Mucosa of stomach (tissue), 1 donor: Measurements from ENCODE around the gene INSR.

ENCODE experiments used
- H3K27me3 ChIP-seq: one replicate; pipeline ENCODE4 v1.7.0; 2013; ENCODE audit warnings: mild to moderate bottlenecking, low read length; ENCODE audit not compliant: control insufficient read depth, insufficient read depth
- H3K36me3 ChIP-seq: one replicate; pipeline ENCODE4 v1.7.0; 2013; ENCODE audit warnings: low read length; ENCODE audit not compliant: control insufficient read depth, insufficient read depth
- H3K4me1 ChIP-seq: one replicate; pipeline ENCODE4 v1.7.0; 2013; ENCODE audit warnings: mild to moderate bottlenecking, low read length; ENCODE audit not compliant: control insufficient read depth, insufficient read depth
- H3K4me3 ChIP-seq: one replicate; pipeline ENCODE4 v1.7.0; 2013; ENCODE audit warnings: low read length
- H3K9ac ChIP-seq: one replicate; pipeline ENCODE4 v1.7.0; 2013; ENCODE audit warnings: mild to moderate bottlenecking, low read length, moderate library complexity
- H3K9me3 ChIP-seq: one replicate; pipeline ENCODE4 v1.7.0; 2013; ENCODE audit warnings: mild to moderate bottlenecking, low read length, moderate library complexity; ENCODE audit not compliant: control insufficient read depth
- donor health status: Pancreatic carcinoma.

INSR gene

DNA sequence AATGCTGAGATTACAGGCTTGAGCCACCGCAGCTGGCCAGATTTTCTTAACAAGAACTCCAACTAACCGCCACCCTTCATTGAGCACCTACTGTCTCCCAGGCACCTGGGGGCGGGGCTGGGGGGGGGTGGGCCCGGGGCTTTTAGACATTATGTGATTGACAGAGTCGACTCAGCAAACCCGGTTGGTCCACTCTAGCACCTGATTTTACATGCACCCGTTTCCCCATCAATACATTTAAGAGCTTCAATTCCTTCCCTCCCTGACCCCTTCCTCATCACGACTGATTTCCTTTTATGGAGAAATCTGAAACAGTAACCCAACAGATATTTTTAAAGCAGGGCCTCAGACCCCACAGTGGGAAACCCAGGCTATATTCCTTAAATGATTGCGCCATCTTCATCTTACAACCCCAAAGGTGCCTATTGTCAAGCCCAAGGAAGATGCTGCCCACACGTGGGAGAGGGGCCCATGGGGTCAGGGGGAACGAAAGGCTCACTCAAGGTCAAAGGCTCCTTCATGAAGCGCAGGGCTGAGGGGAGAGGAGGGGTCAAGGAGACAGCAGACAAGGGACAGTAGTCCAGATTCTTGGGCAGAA is 1.8 kb downstream of the INSR start:
- Histone ChIP-seq H3K4me1 (peaks cover 19% of the 10 kb centered on the region), H3K36me3 (no peaks in the 10 kb centered on the region), H3K9ac (peak overlapping the region; percentile 82), H3K27me3 (no peaks in the 10 kb centered on the region), H3K4me3 (peak overlapping the region; percentile 72), H3K9me3 (no peaks in the 10 kb centered on the region)

DNA sequence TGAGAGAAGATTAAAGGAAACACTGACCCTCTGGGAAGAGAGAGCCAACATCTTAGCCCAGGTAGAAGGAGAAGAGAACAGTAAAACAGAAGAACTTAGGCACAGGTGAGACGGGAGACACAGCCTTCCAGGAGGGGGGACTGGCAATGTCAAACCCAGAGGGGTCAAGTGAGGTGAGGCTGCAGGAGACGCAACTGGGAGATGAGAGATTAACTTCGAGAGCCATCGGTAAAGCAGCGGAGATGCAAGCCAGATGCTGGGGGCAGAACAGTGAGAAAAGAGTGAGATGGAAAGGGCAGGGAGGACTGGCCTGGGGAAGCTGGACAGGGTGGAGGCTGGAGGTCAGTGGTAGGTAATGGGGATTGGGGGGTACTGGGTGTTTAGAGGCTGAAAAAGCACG is 5.2 kb downstream of the INSR start:
- Histone ChIP-seq H3K9me3 (no peaks in the 10 kb centered on the region), H3K9ac (no peak overlapping the region)

DNA sequence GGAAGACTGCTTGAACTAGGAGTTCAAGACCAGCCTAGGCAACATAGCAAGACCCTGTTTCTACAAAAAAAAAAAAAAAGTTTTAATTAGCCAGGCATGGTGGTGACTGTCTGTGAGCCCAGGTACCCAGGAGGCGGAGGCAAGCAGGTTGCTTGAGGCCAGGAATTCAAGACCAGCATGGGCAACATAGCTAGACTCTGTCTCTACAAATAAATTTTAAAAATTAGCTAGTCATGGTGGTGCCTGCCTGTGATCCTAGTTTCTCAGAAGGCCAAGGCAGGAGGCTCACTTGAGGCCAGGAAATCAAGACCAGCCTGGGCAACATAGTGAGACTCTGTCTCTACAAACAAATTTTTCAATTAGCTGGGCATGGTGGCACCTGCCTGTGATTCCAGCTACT is 6.1 kb downstream of the INSR start:
- no peak overlapping the region for H3K4me3 ChIP-seq
- no peaks in the 10 kb centered on the region for H3K36me3 ChIP-seq
- no peak overlapping the region for H3K9ac ChIP-seq
- H3K27me3 ChIP-seq, result no peaks in the 10 kb centered on the region
- peaks cover 7% of the 10 kb centered on the region for H3K4me1 ChIP-seq
- H3K9me3 ChIP-seq, result no peaks in the 10 kb centered on the region

More for the DNA sequence above, 5.2 kb downstream of the INSR start:
- Histone ChIP-seq H3K4me3 (no peak overlapping the region), H3K4me1 (peaks cover 7% of the 10 kb centered on the region), H3K27me3 (no peaks in the 10 kb centered on the region), H3K36me3 (no peaks in the 10 kb centered on the region)

GRCh38 chr19:7287722-7288121 is 6.5 kb downstream of the INSR start:
- Histone ChIP-seq H3K4me1 (peaks cover 3% of the 10 kb centered on the region), H3K4me3 (no peak overlapping the region), H3K9ac (no peak overlapping the region), H3K36me3 (no peaks in the 10 kb centered on the region), H3K9me3 (no peaks in the 10 kb centered on the region), H3K27me3 (no peaks in the 10 kb centered on the region)

DNA sequence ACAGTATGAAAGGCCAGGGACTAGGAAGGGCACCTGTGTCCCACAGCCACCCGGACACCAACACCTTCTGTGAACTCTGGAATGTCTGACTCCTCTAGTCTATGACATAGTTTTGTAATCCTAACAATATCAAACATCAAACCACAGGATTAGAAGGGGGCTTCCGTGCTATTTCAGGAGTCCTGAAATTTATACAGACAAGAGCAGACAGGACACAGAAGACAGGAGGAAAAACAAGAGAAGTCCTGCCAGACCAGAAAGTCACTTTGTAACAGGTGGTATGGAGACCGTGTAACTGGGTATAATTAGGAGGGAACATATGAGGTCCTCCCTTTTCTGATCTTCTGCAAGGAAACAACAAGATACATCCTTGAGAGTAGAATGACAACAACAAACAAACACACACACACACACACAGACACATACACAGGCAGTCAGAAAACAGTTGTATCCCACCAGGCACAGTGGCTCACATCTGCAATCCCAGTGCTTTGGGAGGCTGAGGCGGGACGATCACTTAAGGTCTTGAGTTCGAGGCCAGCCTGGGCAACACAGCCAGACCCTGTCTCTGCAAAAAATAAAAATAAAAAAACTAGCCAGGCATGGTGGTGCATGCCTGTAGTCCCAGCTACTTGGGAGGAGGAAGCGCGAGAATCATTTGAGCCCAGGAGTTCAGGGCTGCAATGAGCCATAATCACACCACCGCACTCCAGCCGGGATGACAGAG is 13.1 kb downstream of the INSR start:
- H3K9me3 ChIP-seq, result no peaks in the 10 kb centered on the region
- no peaks in the 10 kb centered on the region for H3K4me1 ChIP-seq
- no peaks in the 10 kb centered on the region for H3K27me3 ChIP-seq
- no peaks in the 10 kb centered on the region for H3K36me3 ChIP-seq
- H3K9ac ChIP-seq, result no peak overlapping the region
- no peak overlapping the region for H3K4me3 ChIP-seq

GRCh38 chr19:7272856-7273578 is 21.2 kb downstream of the INSR start:
- Histone ChIP-seq H3K9me3 (no peaks in the 10 kb centered on the region), H3K36me3 (no peaks in the 10 kb centered on the region), H3K4me1 (peaks cover 9% of the 10 kb centered on the region), H3K4me3 (no peak overlapping the region), H3K27me3 (no peaks in the 10 kb centered on the region), H3K9ac (no peak overlapping the region)

GRCh38 chr19:7268705-7269098 is 25.5 kb downstream of the INSR start:
- no peaks in the 10 kb centered on the region for H3K27me3 ChIP-seq
- no peaks in the 10 kb centered on the region for H3K9me3 ChIP-seq
- peaks cover 30% of the 10 kb centered on the region for H3K4me1 ChIP-seq
- no peak overlapping the region for H3K9ac ChIP-seq
- no peak overlapping the region for H3K4me3 ChIP-seq
- peaks cover 10% of the 10 kb centered on the region for H3K36me3 ChIP-seq

DNA sequence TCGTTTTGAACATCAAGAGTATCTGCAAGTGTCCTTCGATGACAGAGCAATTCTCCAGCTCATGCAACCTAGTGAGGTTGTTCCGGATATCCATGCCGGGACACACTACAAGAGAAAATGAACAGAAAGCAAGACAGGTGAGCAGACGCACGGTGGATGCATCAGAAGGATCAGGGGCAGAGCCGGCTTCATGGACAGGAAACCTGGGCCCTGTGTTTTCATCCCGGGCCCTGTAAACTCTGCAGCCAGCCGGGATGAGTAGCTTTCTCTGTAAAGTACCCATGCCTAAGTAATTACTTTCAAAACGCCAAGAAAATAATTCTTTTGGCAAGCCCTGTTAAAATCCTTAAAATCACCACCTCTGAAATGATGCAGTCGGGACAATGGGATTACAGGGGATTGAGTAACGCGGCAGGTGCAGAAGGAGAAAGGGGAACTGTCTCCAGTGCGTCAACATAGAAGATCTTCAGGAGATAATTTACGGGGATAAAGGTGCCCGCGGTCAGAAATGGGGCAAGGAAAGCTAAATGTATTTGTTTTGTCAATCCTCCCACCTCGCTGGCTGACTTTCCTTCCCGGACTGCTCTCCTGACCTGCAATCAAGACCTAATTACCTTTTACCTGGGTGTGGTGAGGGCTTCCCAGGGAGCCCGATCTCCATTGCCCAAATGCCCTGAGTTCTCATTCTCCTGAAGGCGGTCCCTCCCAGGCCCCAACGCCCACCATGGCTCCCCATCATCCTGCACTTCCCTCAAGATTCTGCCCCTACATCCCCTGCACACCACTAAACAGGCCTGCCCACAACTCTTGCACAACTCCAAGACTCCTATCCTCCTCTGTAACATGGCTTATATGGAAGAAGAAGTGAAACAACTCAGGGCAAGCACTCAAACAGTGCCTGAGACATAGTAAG is 26.2 kb downstream of the INSR start:
- Histone ChIP-seq H3K4me3 (no peak overlapping the region), H3K27me3 (no peaks in the 10 kb centered on the region), H3K9me3 (no peaks in the 10 kb centered on the region), H3K9ac (no peak overlapping the region), H3K36me3 (peaks cover 10% of the 10 kb centered on the region), H3K4me1 (peaks cover 30% of the 10 kb centered on the region)

DNA sequence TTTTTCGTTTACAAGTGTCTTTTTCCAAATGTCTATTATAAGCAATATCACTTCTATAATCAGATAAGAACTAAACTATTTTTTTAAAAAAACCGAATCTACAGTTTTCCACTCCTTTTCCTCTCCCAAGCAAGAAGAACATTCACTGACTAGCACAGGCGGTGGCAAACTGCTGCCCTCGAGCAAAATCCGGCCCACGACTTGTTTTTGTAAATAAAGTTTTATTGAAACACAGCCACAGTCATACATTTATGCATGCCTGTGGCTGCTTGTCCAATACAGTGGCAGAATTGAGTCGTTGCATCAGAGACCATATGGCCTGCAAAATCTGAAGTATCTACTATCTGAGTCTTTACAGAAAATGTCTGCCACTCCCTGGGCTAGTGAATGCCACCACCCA is 27.4 kb downstream of the INSR start:
- H3K9ac ChIP-seq, result no peak overlapping the region
- H3K4me3 ChIP-seq, result no peak overlapping the region
- H3K36me3 ChIP-seq, result peaks cover 10% of the 10 kb centered on the region
- no peaks in the 10 kb centered on the region for H3K9me3 ChIP-seq
- no peaks in the 10 kb centered on the region for H3K27me3 ChIP-seq
- H3K4me1 ChIP-seq, result peaks cover 30% of the 10 kb centered on the region

DNA sequence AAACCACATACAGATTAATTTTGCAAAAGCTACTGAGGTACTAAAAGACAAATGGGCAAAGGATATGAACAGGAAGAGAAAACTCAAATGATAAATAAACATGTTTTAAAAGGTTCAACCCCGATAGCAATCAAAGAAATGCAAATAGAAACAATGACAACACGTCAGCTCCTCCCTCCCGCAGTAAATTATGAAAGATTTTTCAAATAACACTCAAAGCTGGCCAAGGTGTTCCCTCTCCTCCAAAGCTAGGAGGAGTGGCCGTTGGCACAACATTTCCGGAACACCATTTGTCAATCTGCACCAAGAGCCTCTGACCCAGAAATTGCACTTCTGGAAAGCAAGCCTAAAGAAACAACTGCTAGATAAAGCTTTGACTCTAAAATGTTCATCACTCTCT is 28.3 kb downstream of the INSR start:
- Histone ChIP-seq H3K4me3 (no peak overlapping the region), H3K27me3 (no peaks in the 10 kb centered on the region), H3K4me1 (peaks cover 30% of the 10 kb centered on the region), H3K36me3 (peaks cover 10% of the 10 kb centered on the region), H3K9me3 (no peaks in the 10 kb centered on the region), H3K9ac (no peak overlapping the region)

GRCh38 chr19:7264858-7265257 is 29.4 kb downstream of the INSR start:
- Histone ChIP-seq H3K36me3 (peaks cover 10% of the 10 kb centered on the region), H3K9ac (no peak overlapping the region), H3K4me1 (peaks cover 30% of the 10 kb centered on the region), H3K4me3 (no peak overlapping the region), H3K27me3 (no peaks in the 10 kb centered on the region), H3K9me3 (no peaks in the 10 kb centered on the region)
